Measurements from ENCODE around the gene CUX1.
"Not testable (repeated sequence)": the region's sequence is repeated elsewhere in the genome, so short reads cannot be mapped to it uniquely, and the experiment has no call there.

Gene CUX1

GRCh38 chr7:102215256-102215655 is 397.8 kb downstream of the CUX1 start:
- no peak for DNase-seq (ENCODE audit: low spot score)

- no peak for DNase-seq (ENCODE audit: low spot score)
Observed at GRCh38 chr7:102215711-102216110, 398.3 kb downstream of the CUX1 start.

DNA sequence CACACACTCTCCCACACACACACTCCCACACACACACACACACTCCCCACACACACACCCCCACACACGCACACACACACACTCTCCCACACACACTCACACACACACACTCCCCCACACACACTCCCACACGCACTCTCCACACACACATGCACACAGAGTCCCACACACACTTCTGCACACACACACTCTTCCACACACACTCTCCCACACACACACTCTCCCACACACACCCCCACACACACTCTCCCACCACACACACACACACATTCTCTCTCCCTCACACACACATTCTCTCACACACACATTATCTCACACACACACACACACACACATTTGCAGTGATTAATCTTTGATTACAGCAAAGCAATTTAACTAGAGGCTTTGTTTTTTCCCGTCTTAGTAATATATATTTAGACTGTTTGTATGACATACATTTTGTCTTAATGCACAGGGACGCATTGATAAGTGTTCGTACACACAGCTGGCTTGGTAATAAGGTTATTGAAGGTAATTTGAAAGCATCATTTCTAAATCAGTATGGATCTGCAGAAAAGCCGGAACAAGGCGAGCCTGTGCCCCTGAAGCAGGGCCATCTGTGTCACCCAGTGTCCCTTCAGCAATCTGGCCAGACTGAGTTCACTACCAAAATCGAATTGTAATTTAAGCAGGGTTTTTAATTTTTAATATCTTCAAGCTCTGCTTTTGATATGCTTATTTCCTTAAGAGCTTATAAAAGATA is 399.3 kb downstream of the CUX1 start:
- no peak for DNase-seq (ENCODE audit: low spot score)

DNA sequence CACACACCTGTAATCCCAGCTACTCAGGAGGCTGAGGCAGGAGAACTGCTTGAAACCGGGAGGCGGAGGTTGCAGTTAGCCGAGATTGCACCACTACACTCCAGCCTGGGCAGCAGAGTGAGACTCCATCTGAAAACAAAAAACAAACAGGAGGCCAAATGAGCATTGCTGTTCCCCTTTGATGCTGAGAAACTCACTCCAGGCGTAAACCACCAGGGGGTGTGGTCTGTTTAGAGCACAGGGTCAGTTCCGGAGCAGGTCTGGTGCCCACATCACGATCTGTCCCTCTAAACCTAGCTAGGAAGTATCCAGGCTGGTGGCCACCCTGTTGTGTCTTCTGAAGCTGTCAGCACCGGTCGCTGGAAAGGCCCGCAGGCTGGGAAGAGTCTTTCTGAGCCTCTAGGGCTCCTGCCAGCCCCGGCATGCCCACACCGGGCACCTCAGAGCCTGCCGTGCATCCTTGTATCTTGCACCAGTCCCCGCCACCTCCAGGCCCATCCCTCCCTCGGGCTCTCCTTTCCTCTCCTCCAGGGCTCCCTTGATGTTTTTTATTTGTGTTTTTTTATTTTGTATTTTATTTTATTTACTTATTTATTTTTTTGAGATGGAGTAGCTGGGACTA is 402.9 kb downstream of the CUX1 start:
- DNase-seq (ENCODE audit: low spot score): no peak

- no peak for DNase-seq (ENCODE audit: low spot score)
Observed at GRCh38 chr7:102220960-102221800, 403.8 kb downstream of the CUX1 start.

DNA sequence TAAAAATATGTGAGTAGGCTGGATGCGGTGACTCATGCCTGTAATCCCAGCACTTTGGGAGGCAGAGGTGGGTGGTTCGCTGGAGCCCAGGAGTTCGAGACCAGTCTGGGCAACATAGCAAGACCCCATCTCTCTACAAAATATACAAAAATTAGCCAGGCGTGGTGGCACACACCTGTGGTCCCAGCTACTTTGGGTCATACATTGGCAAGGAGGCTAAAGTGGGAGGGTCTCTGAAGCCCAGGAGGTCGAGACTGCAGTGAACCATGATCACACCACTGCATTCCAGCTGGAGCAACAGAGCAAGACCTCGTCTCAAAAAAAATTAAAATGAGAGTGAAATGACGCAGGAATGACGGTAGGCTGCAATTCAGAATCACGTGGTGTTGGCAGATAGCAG is 404.5 kb downstream of the CUX1 start:
- DNase-seq (ENCODE audit: low spot score): no peak

DNA sequence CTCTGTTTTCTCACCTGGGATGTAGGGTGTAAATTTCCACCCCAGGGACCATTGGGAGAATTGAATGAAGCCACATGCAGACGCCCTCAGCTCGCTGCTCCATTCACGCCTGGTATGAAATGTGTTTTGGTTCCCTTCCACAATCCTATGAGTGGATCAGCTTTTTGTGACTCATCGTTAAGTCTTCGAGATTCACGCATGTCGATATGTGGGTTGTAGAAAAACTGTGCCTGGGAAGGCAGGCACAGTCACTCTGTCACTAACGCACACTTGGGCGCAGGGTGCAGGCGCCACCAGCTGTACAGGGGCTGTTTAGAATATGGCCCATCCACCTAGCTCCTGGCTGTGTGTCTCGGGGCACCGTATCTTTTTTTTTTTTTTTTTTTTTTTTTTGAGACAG is 405.0 kb downstream of the CUX1 start:
- DNase-seq (ENCODE audit: low spot score): no peak

GRCh38 chr7:102223184-102223583 is 405.8 kb downstream of the CUX1 start:
- no peak for DNase-seq (ENCODE audit: low spot score)

- DNase-seq (ENCODE audit: low spot score): no peak
Observed at GRCh38 chr7:102225025-102225424, 407.6 kb downstream of the CUX1 start.

- no peak for DNase-seq (ENCODE audit: low spot score)
Observed at GRCh38 chr7:102227371-102227770, 409.9 kb downstream of the CUX1 start.

- DNase-seq (ENCODE audit: low spot score): no peak
Observed at GRCh38 chr7:102228935-102229334, 411.5 kb downstream of the CUX1 start.

DNA sequence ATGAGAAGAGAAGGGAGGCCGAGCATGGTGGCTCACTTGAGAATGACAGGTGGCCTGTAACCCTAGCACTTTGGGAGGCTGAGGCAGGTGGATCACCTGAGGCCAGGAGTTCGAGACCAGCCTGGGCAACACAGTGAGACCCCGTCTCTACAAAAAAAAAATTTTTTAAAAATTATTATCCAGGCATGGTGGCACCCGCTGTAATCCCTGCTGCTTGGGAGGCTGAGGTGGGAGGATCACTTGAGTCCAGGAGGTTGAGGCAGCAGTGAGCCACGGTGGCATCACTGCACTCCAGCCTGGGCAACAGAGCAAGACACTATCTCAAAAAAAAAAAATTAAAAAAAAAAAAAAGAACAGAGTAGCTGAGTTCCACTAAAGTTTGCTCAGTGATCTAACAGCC is 412.7 kb downstream of the CUX1 start:
- DNase-seq (ENCODE audit: low spot score): not testable (repeated sequence)

DNA sequence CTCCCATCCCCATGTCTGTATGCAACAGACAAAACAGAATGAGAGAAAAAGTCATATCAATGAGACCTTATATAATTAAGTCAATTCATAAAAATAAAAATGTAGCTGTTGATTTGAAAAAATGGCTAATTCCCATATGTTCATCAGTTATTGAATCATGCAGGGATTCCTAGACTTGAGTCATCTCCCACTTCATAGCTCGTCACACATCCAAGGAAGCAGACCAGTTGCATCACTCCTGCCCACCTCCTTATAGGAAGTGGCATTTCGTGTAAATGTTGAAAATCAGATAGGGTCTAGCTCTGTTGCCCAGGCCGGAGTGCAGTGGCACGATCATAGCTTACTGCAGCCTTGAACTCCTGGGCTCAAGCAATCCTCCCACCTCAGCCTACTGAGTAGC is 413.2 kb downstream of the CUX1 start:
- peak; percentile 21 for DNase-seq (ENCODE audit: low spot score)

- no peak for DNase-seq (ENCODE audit: low spot score)
Observed at GRCh38 chr7:102232611-102233286, 415.3 kb downstream of the CUX1 start.

DNA sequence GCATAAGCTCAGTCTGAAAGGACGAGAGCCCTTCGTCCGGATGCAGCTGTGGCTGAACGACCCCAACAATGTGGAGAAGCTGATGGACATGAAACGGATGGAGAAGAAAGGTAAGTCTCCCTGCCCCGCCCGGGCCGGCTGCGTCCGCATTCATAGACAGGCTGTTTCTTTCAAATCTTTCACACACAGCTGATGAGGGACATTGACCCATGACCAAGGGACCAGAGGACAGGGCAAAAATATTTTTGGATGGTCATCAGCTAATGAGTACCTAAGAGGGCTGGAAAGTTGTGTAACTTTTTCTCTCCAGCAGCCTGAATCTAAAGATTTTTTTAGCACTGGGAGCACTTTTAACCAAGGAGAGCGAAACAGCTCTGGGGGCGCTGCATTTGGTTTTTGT is 416.7 kb downstream of the CUX1 start:
- DNase-seq (ENCODE audit: low spot score): no peak

DNA sequence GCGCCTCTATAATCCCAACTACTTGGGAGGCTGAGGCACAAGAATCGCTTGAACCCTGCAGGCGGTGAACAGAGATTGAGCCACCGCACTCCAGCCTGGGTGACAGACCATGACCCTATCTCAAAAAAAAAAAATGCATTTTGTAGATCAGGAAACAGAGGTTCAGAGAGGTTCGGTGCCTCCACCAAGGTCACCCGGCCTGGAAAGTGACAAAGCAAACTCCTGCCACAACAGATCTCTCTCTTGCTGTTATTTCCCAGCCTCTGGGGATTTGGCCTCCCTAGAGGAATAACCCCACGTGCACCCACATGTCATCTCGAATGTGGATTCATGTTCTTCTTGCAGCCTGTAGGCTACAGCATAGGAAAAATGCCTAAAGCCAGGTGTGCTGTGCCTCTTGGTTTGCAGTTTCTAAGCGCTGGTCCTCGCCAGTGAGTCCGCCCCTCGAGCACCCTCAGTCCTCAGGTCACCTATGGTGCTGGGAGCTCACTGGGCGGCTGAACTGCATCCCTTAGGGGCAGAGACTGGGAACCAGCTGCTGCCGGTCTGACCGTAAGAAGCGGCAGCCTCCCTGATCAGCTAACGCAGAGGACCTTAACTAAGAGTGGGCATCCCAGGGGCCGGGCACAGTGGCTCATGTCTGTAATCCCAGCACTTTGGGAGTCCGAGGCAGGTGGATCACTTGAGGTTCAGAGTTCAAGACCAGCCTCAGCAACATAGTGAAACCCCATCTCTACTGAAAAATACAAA is 417.6 kb downstream of the CUX1 start:
- no peak for DNase-seq (ENCODE audit: low spot score)

DNA sequence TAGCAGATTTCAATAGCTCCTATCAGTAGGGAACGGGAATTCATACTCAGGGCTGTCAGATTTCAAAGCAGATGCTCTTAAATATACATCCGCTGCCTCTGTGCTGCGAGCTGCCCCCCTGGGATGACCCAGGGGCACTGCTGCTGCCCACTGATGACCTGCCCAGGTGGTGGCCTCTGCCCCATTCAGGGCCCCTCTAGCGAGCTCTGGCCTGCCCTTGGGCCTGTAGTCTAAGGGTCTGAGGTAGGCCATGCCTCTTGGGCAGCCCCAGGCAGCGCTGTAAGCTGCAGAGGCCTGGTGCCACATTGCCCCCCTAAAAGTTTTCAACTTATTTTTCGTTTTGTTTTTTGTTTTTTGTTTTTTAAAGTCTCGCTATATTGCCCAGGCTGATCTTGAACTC is 418.7 kb downstream of the CUX1 start:
- DNase-seq (ENCODE audit: low spot score): no peak

DNA sequence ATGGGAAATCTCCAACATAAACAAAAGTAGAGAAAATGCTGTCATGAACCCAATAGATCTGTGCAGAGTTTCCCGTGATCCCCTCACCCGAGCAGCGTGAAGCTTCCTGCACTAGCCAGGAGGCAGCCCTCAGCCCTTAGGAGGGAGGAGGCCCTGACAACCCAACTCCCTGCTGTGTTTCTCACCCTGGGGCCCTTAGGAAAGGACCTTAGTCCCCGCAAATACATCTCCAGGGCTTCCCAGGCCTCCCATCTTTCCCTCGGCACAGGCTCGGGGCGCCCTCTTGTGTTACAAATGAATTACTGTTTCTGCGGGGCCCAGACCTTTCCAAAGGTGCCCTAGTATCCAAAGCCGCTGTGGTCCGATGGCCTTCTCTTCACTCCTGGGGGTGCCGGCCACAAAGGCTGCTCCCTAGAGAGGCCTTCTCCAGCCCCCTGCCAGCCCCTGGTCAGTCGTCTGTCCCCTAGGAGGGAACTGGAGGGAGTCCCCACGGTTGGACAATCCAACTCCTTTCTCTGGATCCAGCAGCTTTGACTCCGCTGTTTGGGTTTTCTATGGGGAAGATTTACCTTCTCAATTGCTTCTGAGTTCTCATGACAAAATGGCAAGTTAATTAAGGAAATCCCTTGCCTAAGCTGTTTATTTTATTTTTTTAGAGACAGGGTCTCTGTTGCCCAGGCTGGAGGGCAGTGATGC is 419.3 kb downstream of the CUX1 start:
- peak; percentile 69 for DNase-seq (ENCODE audit: low spot score)

GRCh38 chr7:102239206-102239820 is 421.9 kb downstream of the CUX1 start:
- DNase-seq (ENCODE audit: low spot score): no peak

GRCh38 chr7:102241431-102241830 is 424.0 kb downstream of the CUX1 start:
- DNase-seq (ENCODE audit: low spot score): no peak

DNA sequence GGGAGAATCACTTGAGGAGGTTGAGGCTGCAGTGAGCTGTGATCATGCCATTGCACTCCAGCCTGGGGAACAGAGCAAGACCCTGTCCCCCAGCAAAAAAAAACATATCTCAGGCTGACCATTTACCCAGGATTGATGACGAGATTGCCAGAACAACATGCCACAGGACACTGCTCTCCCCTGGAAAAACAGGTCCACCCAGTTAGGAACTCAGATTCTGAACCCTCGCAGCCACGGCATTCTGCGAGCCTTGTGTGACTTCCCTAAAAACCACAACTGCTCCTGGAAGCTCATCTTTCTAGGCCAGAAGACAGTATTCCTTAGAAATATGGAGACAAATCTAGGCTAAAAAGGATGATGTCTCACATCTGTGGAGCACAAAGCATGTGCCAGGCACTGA is 427.2 kb downstream of the CUX1 start:
- no peak for DNase-seq (ENCODE audit: low spot score)
